ENCODE results near the gene TBC1D1.

The TBC1D1 gene

GRCh38 chr4:37902212-37902611, 11.3 kb downstream of the TBC1D1 start:
- TF ChIP-seq TSHZ2 (CRISPR knock-in tag; IDR thresholded peaks at IDR 0.05) (no peak), SNAI2 (CRISPR knock-in tag; IDR thresholded peaks at IDR 0.05) (no peak), ZNF8 (CRISPR knock-in tag; IDR thresholded peaks at IDR 0.05) (no peak), TCF4 (CRISPR knock-in tag; IDR thresholded peaks at IDR 0.05; ENCODE audit: borderline replicate concordance) (no peak), CSDC2 (CRISPR knock-in tag; IDR thresholded peaks at IDR 0.05) (no peak), CSRNP3 (CRISPR knock-in tag; IDR thresholded peaks at IDR 0.05) (no peak), OSR1 (CRISPR knock-in tag; IDR thresholded peaks at IDR 0.05) (no peak), ZFP3 (CRISPR knock-in tag; IDR thresholded peaks at IDR 0.05) (no peak)
- TF ChIP-seq, protein P1, sequence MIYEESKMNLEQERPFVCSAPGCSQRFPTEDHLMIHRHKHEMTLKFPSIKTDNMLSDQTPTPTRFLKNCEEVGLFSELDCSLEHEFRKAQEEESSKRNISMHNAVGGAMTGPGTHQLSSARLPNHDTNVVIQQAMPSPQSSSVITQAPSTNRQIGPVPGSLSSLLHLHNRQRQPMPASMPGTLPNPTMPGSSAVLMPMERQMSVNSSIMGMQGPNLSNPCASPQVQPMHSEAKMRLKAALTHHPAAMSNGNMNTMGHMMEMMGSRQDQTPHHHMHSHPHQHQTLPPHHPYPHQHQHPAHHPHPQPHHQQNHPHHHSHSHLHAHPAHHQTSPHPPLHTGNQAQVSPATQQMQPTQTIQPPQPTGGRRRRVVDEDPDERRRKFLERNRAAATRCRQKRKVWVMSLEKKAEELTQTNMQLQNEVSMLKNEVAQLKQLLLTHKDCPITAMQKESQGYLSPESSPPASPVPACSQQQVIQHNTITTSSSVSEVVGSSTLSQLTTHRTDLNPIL (CRISPR knock-in tag; IDR thresholded peaks at IDR 0.05; ENCODE audit: low read depth) = no peak
- no peak for ATAC-seq

- no peak for TF ChIP-seq CSRNP3 (CRISPR knock-in tag; IDR thresholded peaks at IDR 0.05)
- no peak for TF ChIP-seq SNAI2 (CRISPR knock-in tag; IDR thresholded peaks at IDR 0.05)
- no peak for TF ChIP-seq BACH2 (CRISPR knock-in tag; IDR thresholded peaks at IDR 0.05; ENCODE audit: borderline replicate concordance)
- TF ChIP-seq ISL1 (CRISPR knock-in tag; IDR thresholded peaks at IDR 0.05) = no peak
- no peak for TF ChIP-seq ZNF70 (CRISPR knock-in tag; IDR thresholded peaks at IDR 0.05)
- TF ChIP-seq ARNTL (CRISPR knock-in tag; IDR thresholded peaks at IDR 0.05; ENCODE audit: borderline replicate concordance, low read depth) = no peak
- TF ChIP-seq ZNF565 (CRISPR knock-in tag; conservative IDR thresholded peaks at IDR 0.05; ENCODE audit: low read depth) = no peak
- TF ChIP-seq OSR1 (CRISPR knock-in tag; IDR thresholded peaks at IDR 0.05) = no peak
- no peak for TF ChIP-seq RARB (CRISPR knock-in tag; IDR thresholded peaks at IDR 0.05)
- no peak for TF ChIP-seq TCF4 (CRISPR knock-in tag; IDR thresholded peaks at IDR 0.05; ENCODE audit: borderline replicate concordance)
- no peak for TF ChIP-seq ZC3H10 (CRISPR knock-in tag; IDR thresholded peaks at IDR 0.05)
- no peak for TF ChIP-seq ZFP3 (CRISPR knock-in tag; IDR thresholded peaks at IDR 0.05)
- TF ChIP-seq POU6F1 (CRISPR knock-in tag; IDR thresholded peaks at IDR 0.05; ENCODE audit: borderline replicate concordance, low read depth) = no peak
- no peak for TF ChIP-seq ZNF8 (CRISPR knock-in tag; IDR thresholded peaks at IDR 0.05)
- TF ChIP-seq PPARA (CRISPR knock-in tag; IDR thresholded peaks at IDR 0.05; ENCODE audit: borderline replicate concordance) = no peak
- no peak for TF ChIP-seq TSHZ2 (CRISPR knock-in tag; IDR thresholded peaks at IDR 0.05)
- TF ChIP-seq, protein P1 (CRISPR knock-in tag; IDR thresholded peaks at IDR 0.05; ENCODE audit: low read depth) = no peak
- no peak for TF ChIP-seq ESRRG (CRISPR knock-in tag; IDR thresholded peaks at IDR 0.05)
- TF ChIP-seq PATZ1 (CRISPR knock-in tag; IDR thresholded peaks at IDR 0.05; ENCODE audit: borderline replicate concordance) = no peak
- ATAC-seq = no peak
Measured at GRCh38 chr4:37902738-37903693, 12.1 kb downstream of the TBC1D1 start.
